Smooth muscle cell of trachea (primary cell): ENCODE data around the gene IFNA5. TPM values are rescaled to one million over a fixed set of nuclear protein-coding genes. Genes with fewer than 3 reads are reported as not detected.

Experiments used
- total RNA-seq: library from RNA; depleted of rRNA; stranded (reverse); fragments of >200 nt; gene quantifications from 2 replicates; pipeline ENCODE4 v1.2.1, GENCODE V29; 2014

IFNA5 gene
- total RNA-seq, result not detected in 2 replicates

GRCh38 chr9:21305213-21305612 is at the start of gene IFNA5:
Gene IFNA5 (minus strand): TSS chr9:21305313. CDS start chr9:21305256, 57 bp downstream.

GRCh38 chr9:21350787-21351186 is 45.7 kb upstream of the IFNA5 start, which contains the start of gene IFNA6:
Gene IFNA6 (minus strand): TSS chr9:21350887. CDS start chr9:21350887, 0 bp downstream.

GRCh38 chr9:21334701-21335632 is 29.9 kb upstream of the IFNA5 start, which contains the start of gene KLHL9:
Gene KLHL9 (minus strand): TSS chr9:21335404. CDS start chr9:21334859, 545 bp downstream.

Other genes with a start within 250 kb of the IFNA5 start
- not detected in 2 replicates for gene IFNB1, start 227.4 kb downstream of the IFNA5 start, total RNA-seq
- not detected in 2 replicates for gene IFNW1, start 163.5 kb downstream of the IFNA5 start, total RNA-seq
- gene IFNA21, start 138.7 kb downstream of the IFNA5 start, total RNA-seq, result not detected in 2 replicates
- not detected in 2 replicates for gene IFNA4, start 117.7 kb downstream of the IFNA5 start, total RNA-seq
- gene IFNA7, start 103.1 kb downstream of the IFNA5 start, total RNA-seq, result not detected in 2 replicates
- gene IFNA10, start 98.2 kb downstream of the IFNA5 start, total RNA-seq, result not detected in 2 replicates
- not detected in 2 replicates for gene IFNA16, start 88.0 kb downstream of the IFNA5 start, total RNA-seq
- not detected in 2 replicates for gene IFNA17, start 77.1 kb downstream of the IFNA5 start, total RNA-seq
- not detected in 2 replicates for gene IFNA14, start 65.3 kb downstream of the IFNA5 start, total RNA-seq
- 48.1 and 52.5 TPM in 2 replicates for gene KLHL9, start 30.1 kb upstream of the IFNA5 start, total RNA-seq
- not detected in 2 replicates for gene IFNA6, start 45.6 kb upstream of the IFNA5 start, total RNA-seq
- not detected in 2 replicates for gene IFNA13, start 62.7 kb upstream of the IFNA5 start, total RNA-seq
- gene IFNA2, start 80.1 kb upstream of the IFNA5 start, total RNA-seq, result not detected in 2 replicates
- gene IFNA8, start 103.8 kb upstream of the IFNA5 start, total RNA-seq, result not detected in 2 replicates
- not detected in 2 replicates for gene IFNA1, start 135.1 kb upstream of the IFNA5 start, total RNA-seq
- gene IFNE, start 177.0 kb upstream of the IFNA5 start, total RNA-seq, result 5.1 and 11.2 TPM in 2 replicates